ENCODE data around the gene SGF29. TPM values are rescaled to one million over a fixed set of nuclear protein-coding genes. Genes with fewer than 3 reads are reported as not detected.
"Not testable (repeated sequence)": the region's sequence is repeated elsewhere in the genome, so short reads cannot be mapped to it uniquely, and the experiment has no call there.

SGF29 gene
- total and polyA plus RNA-seq, 2 experiments from 2014 or later: 10.0 to 17.6 TPM

- H3K27ac Mint-ChIP-seq; H3K36me3 ChIP-seq (ENCODE audit: insufficient read depth); H3K4me1 ChIP-seq (ENCODE audit: insufficient read depth); H3K4me2 ChIP-seq; H3K27ac ChIP-seq (ENCODE audit: low read depth); H3K79me2 ChIP-seq (replicated peaks; ENCODE audit: insufficient read depth); DNase-seq (ENCODE audit: low spot score); H3K4me3 ChIP-seq; H4K20me1 ChIP-seq (replicated peaks; ENCODE audit: insufficient read depth); H3K4me3 Mint-ChIP-seq; H3F3A ChIP-seq (replicated peaks; ENCODE audit: low read depth); H3K9me3 Mint-ChIP-seq; ATAC-seq; H2AFZ ChIP-seq; H3K9me2 ChIP-seq (ENCODE audit: insufficient read depth); H3K36me3 Mint-ChIP-seq (ENCODE audit: low read depth); H3K27me3 ChIP-seq (ENCODE audit: insufficient read depth): not testable (repeated sequence)
- Mint-ChIP-seq H3K4me1 (peaks cover 21% of the 10 kb centered on the region), H3K27me3 (ENCODE audit: insufficient read depth, low read depth, poor library complexity) (peaks cover 11% of the 10 kb centered on the region)
Measured at GRCh38 chr16:28595451-28595850, 41.7 kb downstream of the SGF29 start.

- Histone ChIP-seq H3K4me2 (no peak overlapping the region), H2AFZ (0 out of 2 replicates have a peak overlapping the region, but pooled peaks have one; percentile 78), H4K20me1 (replicated peaks; ENCODE audit: insufficient read depth) (no peaks in the 10 kb centered on the region), H3K27me3 (ENCODE audit: insufficient read depth) (no peaks in the 10 kb centered on the region), H3K79me2 (replicated peaks; ENCODE audit: insufficient read depth) (no peaks in the 10 kb centered on the region), H3K4me1 (ENCODE audit: insufficient read depth) (peaks cover 4% of the 10 kb centered on the region; the same call in 1 of the 2 replicates), H3K9me2 (ENCODE audit: insufficient read depth) (no peaks in the 10 kb centered on the region; the same call in 1 of the 2 replicates), H3K27ac (ENCODE audit: low read depth) (no peak overlapping the region), H3K36me3 (ENCODE audit: insufficient read depth) (no peaks in the 10 kb centered on the region), H3K4me3 (no peak overlapping the region), H3F3A (replicated peaks; ENCODE audit: low read depth) (no peaks in the 10 kb centered on the region)
- Mint-ChIP-seq H3K27ac (peak overlapping the region; percentile 83; the same call in 1 of the 2 replicates), H3K27me3 (ENCODE audit: insufficient read depth, low read depth, poor library complexity) (peaks cover 10% of the 10 kb centered on the region), H3K36me3 (ENCODE audit: low read depth) (no peaks in the 10 kb centered on the region), H3K9me3 (no peaks in the 10 kb centered on the region), H3K4me1 (peaks cover 21% of the 10 kb centered on the region), H3K4me3 (no peak overlapping the region)
- no peak for DNase-seq (ENCODE audit: low spot score)
- ATAC-seq: no peak
- TF ChIP-seq ETS1 (IDR thresholded peaks at IDR 0.05) (no peak), CTCF (conservative IDR thresholded peaks at IDR 0.05; ENCODE audit: low read depth in 2 of 2) (no peak), ZNF462 (CRISPR knock-in tag; IDR thresholded peaks at IDR 0.05) (no peak), REST (IDR thresholded peaks at IDR 0.05; ENCODE audit: unreplicated experiment) (no peak), JUNB (IDR thresholded peaks at IDR 0.05; ENCODE audit: unreplicated experiment) (no peak), ZNF331 (CRISPR knock-in tag; IDR thresholded peaks at IDR 0.05; ENCODE audit: low read depth) (no peak), EZH2 (IDR thresholded peaks at IDR 0.05; ENCODE audit: low read depth, unreplicated experiment) (no peak), NANOG (IDR thresholded peaks at IDR 0.05; ENCODE audit: borderline replicate concordance) (no peak), ZNF114 (CRISPR knock-in tag; IDR thresholded peaks at IDR 0.05) (no peak)
Measured at GRCh38 chr16:28596115-28596630, 42.5 kb downstream of the SGF29 start.

Data from GM23338 (cell line).